ENCODE results near the gene KRIT1.

KRIT1 gene

GRCh38 chr7:92251181-92251580, 5.5 kb upstream of the KRIT1 start:
- no peak overlapping the region for H3K4me3 ChIP-seq
- peaks cover 26% of the 10 kb centered on the region for H3K9me3 ChIP-seq
- H3K27me3 ChIP-seq, result no peaks in the 10 kb centered on the region
- H3K36me3 ChIP-seq, result peaks cover 36% of the 10 kb centered on the region
- H4K20me1 ChIP-seq, result peaks cover 41% of the 10 kb centered on the region
- no peak overlapping the region for H3K9ac ChIP-seq
- H3K4me1 ChIP-seq, result peaks cover 14% of the 10 kb centered on the region
- TF ChIP-seq Cebpa-rat (IDR thresholded peaks at IDR 0.05), result no peak
- no peak overlapping the region for H3K27ac ChIP-seq
- no peak overlapping the region for H3K4me2 ChIP-seq

DNA sequence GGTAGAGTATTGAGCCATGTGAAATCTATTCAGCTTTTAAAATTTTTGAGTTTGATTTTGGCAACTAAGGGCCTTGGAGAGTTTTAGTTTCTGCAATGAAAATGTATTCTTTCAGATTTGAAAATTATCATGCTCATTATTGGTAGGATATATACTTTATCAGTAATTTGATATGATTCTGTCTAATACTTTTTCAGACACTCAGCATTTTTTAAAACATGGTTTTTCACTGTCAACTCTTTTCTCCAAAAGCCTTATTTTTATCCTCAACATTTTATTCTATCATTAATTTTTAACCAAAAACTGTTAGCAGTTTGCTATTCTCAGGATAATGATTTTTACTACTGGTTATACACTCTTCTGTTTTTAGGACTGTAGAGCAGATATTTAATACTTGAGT, 4.9 kb upstream of the KRIT1 start:
- no peaks in the 10 kb centered on the region for H3K27me3 ChIP-seq
- peaks cover 36% of the 10 kb centered on the region for H3K36me3 ChIP-seq
- H3K27ac ChIP-seq, result no peak overlapping the region
- peaks cover 41% of the 10 kb centered on the region for H4K20me1 ChIP-seq
- H3K4me2 ChIP-seq, result no peak overlapping the region
- peaks cover 14% of the 10 kb centered on the region for H3K4me1 ChIP-seq
- no peak overlapping the region for H3K4me3 ChIP-seq
- H3K9ac ChIP-seq, result no peak overlapping the region
- H3K9me3 ChIP-seq, result peaks cover 26% of the 10 kb centered on the region
- no peak for TF ChIP-seq Cebpa-rat (IDR thresholded peaks at IDR 0.05)

- Histone ChIP-seq H3K27ac (peak overlapping the region; percentile 92), H3K9ac (peak overlapping the region; percentile 93), H4K20me1 (peaks cover 37% of the 10 kb centered on the region), H3K36me3 (peaks cover 9% of the 10 kb centered on the region; the same call in 1 of the 2 replicates), H3K4me3 (peak overlapping the region; percentile 85), H3K9me3 (no peaks in the 10 kb centered on the region), H3K4me1 (peaks cover 28% of the 10 kb centered on the region), H3K27me3 (no peaks in the 10 kb centered on the region), H3K4me2 (peak overlapping the region; percentile 94)
- TF ChIP-seq Cebpa-rat (IDR thresholded peaks at IDR 0.05), result no peak
Measured at GRCh38 chr7:92246360-92247101, 817 bp upstream of the KRIT1 start.

DNA sequence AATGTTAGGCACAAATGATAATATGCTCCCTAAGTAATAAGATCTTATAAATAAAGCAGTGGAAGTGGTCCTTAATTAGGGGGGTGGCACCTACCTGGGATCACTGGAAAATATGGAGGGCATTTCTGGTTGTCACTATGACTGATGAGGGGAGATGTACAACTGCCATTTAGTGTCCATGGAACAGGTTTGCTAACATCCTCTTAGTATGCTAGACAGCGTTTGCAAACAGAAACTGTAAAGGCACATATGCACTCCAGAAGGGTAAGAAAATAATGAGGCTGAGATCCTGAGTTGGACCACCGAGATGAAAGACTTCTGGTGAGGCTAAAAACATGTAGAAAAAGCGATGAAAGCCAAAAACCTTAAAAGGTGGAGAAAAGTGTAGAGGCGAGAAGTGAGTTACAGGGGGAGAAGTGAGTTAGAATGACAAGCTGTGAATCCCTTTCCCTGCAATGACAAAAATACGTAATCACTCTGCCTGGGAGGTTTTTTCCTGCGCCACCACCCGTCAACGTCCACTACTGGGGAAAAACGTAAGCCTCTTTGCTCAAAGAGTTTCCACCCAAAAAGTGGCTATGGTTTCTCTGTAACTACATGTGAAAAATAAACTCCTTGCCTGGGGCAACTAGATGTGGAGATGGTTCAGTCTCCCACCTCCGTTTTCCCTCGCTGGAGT, 767 bp downstream of the KRIT1 start:
- peaks cover 32% of the 10 kb centered on the region for H4K20me1 ChIP-seq

DNA sequence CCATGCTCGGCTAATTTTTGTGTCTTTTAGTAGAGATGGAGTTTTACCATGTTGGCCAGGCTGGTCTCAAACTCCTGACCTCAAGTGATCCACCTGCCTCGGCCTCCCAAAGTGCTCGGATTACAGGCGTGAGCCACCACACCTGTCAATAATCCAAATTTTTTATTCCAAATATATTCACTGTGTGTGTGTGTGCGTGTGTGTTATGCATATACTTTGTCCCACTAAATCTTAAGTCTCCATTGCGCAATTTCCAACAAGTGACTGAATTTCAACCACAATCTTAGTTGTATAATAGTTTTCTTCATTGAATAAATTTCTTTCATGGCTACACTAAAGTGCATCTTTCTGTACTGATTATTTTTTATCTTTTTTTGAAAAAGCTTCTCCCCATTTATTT, 2.7 kb downstream of the KRIT1 start:
- Histone ChIP-seq H3K27ac (no peak overlapping the region), H4K20me1 (peaks cover 16% of the 10 kb centered on the region), H3K9me3 (no peaks in the 10 kb centered on the region), H3K4me1 (peaks cover 23% of the 10 kb centered on the region), H3K4me2 (no peak overlapping the region), H3K27me3 (no peaks in the 10 kb centered on the region), H3K9ac (no peak overlapping the region), H3K4me3 (no peak overlapping the region), H3K36me3 (peaks cover 33% of the 10 kb centered on the region)
- peak; percentile 74; the same call in 1 of the 2 replicates for TF ChIP-seq Cebpa-rat (IDR thresholded peaks at IDR 0.05)

More for the DNA sequence above, 767 bp downstream of the KRIT1 start:
- peak overlapping the region; percentile 94 for H3K4me2 ChIP-seq
- no peaks in the 10 kb centered on the region for H3K27me3 ChIP-seq
- peaks cover 28% of the 10 kb centered on the region for H3K4me1 ChIP-seq
- no peaks in the 10 kb centered on the region for H3K9me3 ChIP-seq
- peak overlapping the region; percentile 93 for H3K9ac ChIP-seq
- no peak for TF ChIP-seq Cebpa-rat (IDR thresholded peaks at IDR 0.05)
- H3K4me3 ChIP-seq, result peak overlapping the region; percentile 85
- peaks cover 22% of the 10 kb centered on the region for H3K36me3 ChIP-seq
- peak overlapping the region; percentile 92 for H3K27ac ChIP-seq

DNA sequence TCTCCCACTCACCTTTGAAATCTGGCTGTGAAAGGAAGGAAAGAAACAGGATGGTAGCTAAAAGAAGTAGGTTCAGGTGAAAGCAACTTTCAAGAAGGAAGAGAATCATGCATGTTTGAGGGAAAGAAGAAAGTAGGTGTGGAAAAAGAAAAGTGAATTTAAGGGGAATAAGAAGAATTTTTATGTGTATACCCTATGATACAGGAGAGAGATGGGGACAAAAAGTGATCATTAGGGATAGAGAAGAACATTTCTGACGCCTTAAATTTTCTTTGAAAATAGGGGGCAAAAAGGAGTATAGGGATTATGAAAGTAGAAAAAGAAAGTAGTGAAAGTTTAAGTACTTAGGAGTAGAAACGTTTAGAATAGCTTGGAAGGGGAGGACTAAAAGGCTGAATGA, 15.2 kb downstream of the KRIT1 start:
- Histone ChIP-seq H3K4me3 (no peak overlapping the region), H3K36me3 (peaks cover 81% of the 10 kb centered on the region)

GRCh38 chr7:92228742-92229141, 17.0 kb downstream of the KRIT1 start:
- H3K9ac ChIP-seq, result no peak overlapping the region
- no peak overlapping the region for H3K4me3 ChIP-seq
- H4K20me1 ChIP-seq, result no peaks in the 10 kb centered on the region
- H3K9me3 ChIP-seq, result peaks cover 7% of the 10 kb centered on the region
- no peak for TF ChIP-seq Cebpa-rat (IDR thresholded peaks at IDR 0.05)
- H3K4me1 ChIP-seq, result no peaks in the 10 kb centered on the region
- H3K36me3 ChIP-seq, result peaks cover 81% of the 10 kb centered on the region
- no peaks in the 10 kb centered on the region for H3K27me3 ChIP-seq
- no peak overlapping the region for H3K27ac ChIP-seq
- H3K4me2 ChIP-seq, result no peak overlapping the region

More for the DNA sequence above, 15.2 kb downstream of the KRIT1 start:
- no peak overlapping the region for H3K4me2 ChIP-seq
- no peaks in the 10 kb centered on the region for H3K4me1 ChIP-seq
- H3K27me3 ChIP-seq, result no peaks in the 10 kb centered on the region
- TF ChIP-seq Cebpa-rat (IDR thresholded peaks at IDR 0.05), result no peak
- no peak overlapping the region for H3K9ac ChIP-seq
- no peaks in the 10 kb centered on the region for H4K20me1 ChIP-seq
- H3K9me3 ChIP-seq, result peaks cover 7% of the 10 kb centered on the region
- no peak overlapping the region for H3K27ac ChIP-seq

DNA sequence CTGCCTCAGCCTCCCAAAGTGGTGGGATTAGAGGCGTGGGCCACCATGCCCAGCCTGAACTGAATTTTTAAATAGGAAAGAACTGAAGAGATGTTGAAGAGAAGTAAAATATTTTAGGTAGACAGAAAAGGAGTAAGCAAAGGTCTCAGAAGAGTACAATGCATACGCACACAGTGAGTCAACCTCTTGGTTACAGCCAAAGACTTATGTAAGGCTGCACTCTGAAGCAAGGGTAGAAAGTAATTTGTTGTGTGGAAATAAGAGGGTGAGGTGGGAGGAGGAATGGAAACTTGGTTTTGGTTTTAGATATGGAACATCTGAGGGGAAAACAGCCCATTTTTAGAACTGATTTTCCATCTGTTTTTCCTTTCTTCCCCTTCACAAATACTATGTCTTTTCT, 17.6 kb downstream of the KRIT1 start:
- peaks cover 80% of the 10 kb centered on the region for H3K36me3 ChIP-seq
- no peak for TF ChIP-seq Cebpa-rat (IDR thresholded peaks at IDR 0.05)
- no peak overlapping the region for H3K4me3 ChIP-seq

GRCh38 chr7:92226981-92227380, 18.7 kb downstream of the KRIT1 start:
- no peaks in the 10 kb centered on the region for H3K27me3 ChIP-seq
- no peak for TF ChIP-seq Cebpa-rat (IDR thresholded peaks at IDR 0.05)
- no peaks in the 10 kb centered on the region for H3K4me1 ChIP-seq
- no peak overlapping the region for H3K9ac ChIP-seq
- H3K9me3 ChIP-seq, result peaks cover 7% of the 10 kb centered on the region
- peaks cover 76% of the 10 kb centered on the region for H3K36me3 ChIP-seq
- H3K27ac ChIP-seq, result no peak overlapping the region
- no peak overlapping the region for H3K4me2 ChIP-seq
- H3K4me3 ChIP-seq, result no peak overlapping the region
- no peaks in the 10 kb centered on the region for H4K20me1 ChIP-seq

More for the DNA sequence above, 17.6 kb downstream of the KRIT1 start:
- Histone ChIP-seq H3K9me3 (peaks cover 7% of the 10 kb centered on the region), H3K27ac (no peak overlapping the region), H4K20me1 (no peaks in the 10 kb centered on the region), H3K4me2 (no peak overlapping the region), H3K9ac (no peak overlapping the region), H3K27me3 (no peaks in the 10 kb centered on the region), H3K4me1 (no peaks in the 10 kb centered on the region)

DNA sequence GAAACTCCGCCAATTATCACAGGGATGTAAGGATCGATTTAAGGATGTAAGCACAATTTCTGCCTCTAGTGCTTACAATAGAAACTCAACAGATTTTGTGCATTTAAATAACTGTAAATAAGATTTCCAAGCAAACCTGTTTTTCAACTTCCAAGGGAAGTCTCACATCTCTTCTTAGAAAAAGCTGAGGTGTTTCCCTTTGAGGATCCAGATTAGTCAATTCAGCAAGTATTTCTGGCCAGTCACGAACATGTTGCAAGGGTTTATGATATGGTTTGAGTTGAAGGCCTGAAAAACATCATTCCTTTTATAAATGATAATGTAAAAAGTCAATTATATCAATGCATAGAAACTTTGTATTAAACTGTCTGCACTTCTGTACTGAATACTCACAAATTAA, 23.9 kb downstream of the KRIT1 start:
- no peak overlapping the region for H3K4me3 ChIP-seq
- H3K9ac ChIP-seq, result no peak overlapping the region
- H3K36me3 ChIP-seq, result peaks cover 84% of the 10 kb centered on the region
- H3K9me3 ChIP-seq, result no peaks in the 10 kb centered on the region
- no peak overlapping the region for H3K27ac ChIP-seq
- TF ChIP-seq Cebpa-rat (IDR thresholded peaks at IDR 0.05), result no peak
- no peaks in the 10 kb centered on the region for H3K27me3 ChIP-seq
- H3K4me1 ChIP-seq, result no peaks in the 10 kb centered on the region
- no peak overlapping the region for H3K4me2 ChIP-seq
- H4K20me1 ChIP-seq, result no peaks in the 10 kb centered on the region; the same call in 1 of the 2 replicates

Data from BLaER1 (cell line).